Gastrocnemius medialis (tissue), 4 donors: ENCODE results near the gene RELA. TPM values are rescaled to one million over a fixed set of nuclear protein-coding genes. Genes with fewer than 3 reads are reported as not detected.

Experiments
- ATAC-seq, 2 donors: fragments of 150-250 bp; one replicate each; pipeline ENCODE4 v1.9.1; 2016
- DNase-seq, 2 donors: peaks; one replicate each; pipeline ENCODE4 v3.0.0-alpha.2; 2019
- H3K27ac ChIP-seq, 4 donors: fragments of 200-600 bp; sonication (generic); 1 replicate in 1 of 4; 2 replicates in 3 of 4; pipeline ENCODE4 v1.5.1; 2016 to 2018; ENCODE audit warnings: mild to moderate bottlenecking in 2 of 4, moderate library complexity in 1 of 4
- H3K27me3 ChIP-seq, 3 donors: fragments of 200-600 bp; sonication (generic) in 2 of 3; 1 replicate in 1 of 3; 2 replicates in 2 of 3; pipeline versions ENCODE4 v1.5.1 to v1.6.0; 2016 to 2019; ENCODE audit warnings: mild to moderate bottlenecking in 1 of 3, moderate library complexity in 1 of 3
- H3K36me3 ChIP-seq, 2 donors: fragments of 200-600 bp; sonication (generic) in 1 of 2; one replicate each; pipeline ENCODE4 v1.5.1; 2017 to 2018
- H3K4me1 ChIP-seq, 2 donors: fragments of 200-600 bp; sonication (generic) in 1 of 2; one replicate each; pipeline ENCODE4 v1.5.1; 2016 to 2017; ENCODE audit warnings: mild to moderate bottlenecking in 2 of 2
- H3K4me3 ChIP-seq, 4 donors: fragments of 200-600 bp; sonication (generic) in 3 of 4; 1 replicate in 1 of 4; 2 replicates in 3 of 4; pipeline ENCODE4 v1.5.1; 2016 to 2019; ENCODE audit warnings: mild to moderate bottlenecking in 2 of 4
- H3K9me3 ChIP-seq, 3 donors: fragments of 200-600 bp; sonication (generic) in 2 of 3; 1 replicate in 1 of 3; 2 replicates in 2 of 3; pipeline ENCODE4 v1.5.1; 2016 to 2019
- POLR2A ChIP-seq, 2 donors: fragments of 450-650 bp; IDR thresholded peaks; one replicate each; pipeline ENCODE4 v1.6.1; 2017; ENCODE audit warnings: antibody characterized with exemption in 2 of 2, mild to moderate bottlenecking in 2 of 2, moderate library complexity in 2 of 2
- in situ Hi-C, 4 donors: fragments of 200-750 bp; cut with MboI; loops; one replicate each; pipeline versions ENCODE4 v1.15.0 to v1.8.0; 2017; ENCODE audit warnings: low sequenced_read_pairs in 4 of 4
- intact Hi-C: fragments of 100-400 bp; cut with DNase I; formaldehyde crosslinking; loops from one replicate; pipeline ENCODE4 v1.15.1; 2023; ENCODE audit warnings: low total_unique reads
- total RNA-seq, 4 donors: library from RNA; depleted of rRNA; stranded (reverse); fragments of >200 nt; gene quantifications; one replicate each; pipeline versions ENCODE4 v1.1.0 to v1.2.3, GENCODE V29; 2016
- TF ChIP-seq, protein P1 (sequence below), 5 experiments: fragments of 450-650 bp in 3 of 5; fragments of 200-600 bp in 2 of 5; sonication (generic) in 2 of 5; IDR thresholded peaks in 4 of 5; conservative IDR thresholded peaks in 1 of 5; 1 replicate in 4 of 5; 2 replicates in 1 of 5; pipeline ENCODE4 v1.5.1; 2016 to 2019; ENCODE audit warnings: antibody characterized with exemption in 5 of 5, mild to moderate bottlenecking in 3 of 5, moderate library complexity in 3 of 5

Gene RELA
- total RNA-seq, 4 donors from 2014 or later = 39.7 to 68.3 (median 56.3) TPM

DNA sequence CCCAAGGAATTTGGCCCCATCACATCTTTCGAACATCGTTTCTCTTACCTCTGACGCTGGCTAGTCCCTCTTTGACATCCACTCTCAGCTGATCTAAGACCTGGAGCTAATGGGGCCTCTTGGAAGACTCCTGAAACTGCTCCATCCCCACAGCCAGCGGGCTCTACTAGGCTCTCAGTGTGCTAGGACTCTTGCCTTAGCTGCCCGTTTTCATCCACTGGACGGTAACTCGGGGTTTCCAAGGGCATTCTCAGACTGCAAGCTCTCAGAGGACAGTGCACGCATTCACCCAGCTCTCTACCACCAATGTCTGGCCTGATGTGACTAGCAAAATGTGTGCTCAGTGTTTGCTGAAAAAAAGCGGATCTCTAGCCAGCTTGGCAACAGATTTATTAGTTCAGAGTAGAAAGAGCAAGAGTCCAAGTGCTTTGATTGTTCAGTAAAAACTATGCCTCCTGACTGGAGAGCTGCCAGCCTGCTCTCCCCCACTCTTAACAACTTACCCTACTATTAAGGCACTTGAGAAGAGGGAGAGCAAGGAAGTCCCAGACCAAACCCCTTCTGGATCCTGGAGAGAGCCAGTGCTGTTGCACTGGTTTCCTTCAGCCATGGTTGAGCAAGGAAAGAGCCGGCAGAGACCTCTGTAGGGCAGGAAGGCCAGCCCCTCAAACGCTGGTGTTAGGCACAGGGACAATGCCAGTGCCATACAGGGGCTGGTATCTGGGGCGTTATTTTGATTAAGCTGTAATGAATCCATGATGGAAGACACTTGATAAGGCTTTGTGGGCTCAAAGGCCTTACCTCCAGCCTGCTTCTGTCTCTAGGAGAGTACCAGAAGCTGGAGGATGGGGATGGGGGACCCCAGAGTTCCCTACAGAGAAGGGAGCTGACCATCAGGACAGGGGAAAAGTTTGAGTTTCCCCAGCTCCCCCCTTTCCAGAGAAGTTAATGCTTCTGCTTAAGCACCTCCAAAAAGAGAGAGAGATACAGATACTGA lies 9.2 kb downstream of the RELA start:
- no peaks in the 10 kb centered on the region for H3K9me3 ChIP-seq
- ATAC-seq (no peak), DNase-seq (no peak)
- in situ Hi-C loops (no loop called here), intact Hi-C loops (loop anchor here (1.0 to 2.0 kb wide), 2 partner anchors 9 to 39 kb away; partner anchors contain the start of genes MAP3K11, PCNX3 and RELA)
- no peaks in the 10 kb centered on the region for H3K27me3 ChIP-seq
- no peak for TF ChIP-seq POLR2A (IDR thresholded peaks at IDR 0.05)
- TF ChIP-seq, protein P1, sequence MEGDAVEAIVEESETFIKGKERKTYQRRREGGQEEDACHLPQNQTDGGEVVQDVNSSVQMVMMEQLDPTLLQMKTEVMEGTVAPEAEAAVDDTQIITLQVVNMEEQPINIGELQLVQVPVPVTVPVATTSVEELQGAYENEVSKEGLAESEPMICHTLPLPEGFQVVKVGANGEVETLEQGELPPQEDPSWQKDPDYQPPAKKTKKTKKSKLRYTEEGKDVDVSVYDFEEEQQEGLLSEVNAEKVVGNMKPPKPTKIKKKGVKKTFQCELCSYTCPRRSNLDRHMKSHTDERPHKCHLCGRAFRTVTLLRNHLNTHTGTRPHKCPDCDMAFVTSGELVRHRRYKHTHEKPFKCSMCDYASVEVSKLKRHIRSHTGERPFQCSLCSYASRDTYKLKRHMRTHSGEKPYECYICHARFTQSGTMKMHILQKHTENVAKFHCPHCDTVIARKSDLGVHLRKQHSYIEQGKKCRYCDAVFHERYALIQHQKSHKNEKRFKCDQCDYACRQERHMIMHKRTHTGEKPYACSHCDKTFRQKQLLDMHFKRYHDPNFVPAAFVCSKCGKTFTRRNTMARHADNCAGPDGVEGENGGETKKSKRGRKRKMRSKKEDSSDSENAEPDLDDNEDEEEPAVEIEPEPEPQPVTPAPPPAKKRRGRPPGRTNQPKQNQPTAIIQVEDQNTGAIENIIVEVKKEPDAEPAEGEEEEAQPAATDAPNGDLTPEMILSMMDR (IDR thresholded peaks at IDR 0.05 in 4 of 5, conservative IDR thresholded peaks at IDR 0.05 in 1 of 5) = no peak
- H3K4me1 ChIP-seq = peaks cover 20 to 28% of the 10 kb centered on the region in 2 donors
- peak overlapping the region; percentile 61 to 77 (median 70) for H3K4me3 ChIP-seq
- peak overlapping the region; percentile 91 to 96 (median 94) for H3K27ac ChIP-seq
- H3K36me3 ChIP-seq = peaks cover 0 to 51% of the 10 kb centered on the region in 2 donors

DNA sequence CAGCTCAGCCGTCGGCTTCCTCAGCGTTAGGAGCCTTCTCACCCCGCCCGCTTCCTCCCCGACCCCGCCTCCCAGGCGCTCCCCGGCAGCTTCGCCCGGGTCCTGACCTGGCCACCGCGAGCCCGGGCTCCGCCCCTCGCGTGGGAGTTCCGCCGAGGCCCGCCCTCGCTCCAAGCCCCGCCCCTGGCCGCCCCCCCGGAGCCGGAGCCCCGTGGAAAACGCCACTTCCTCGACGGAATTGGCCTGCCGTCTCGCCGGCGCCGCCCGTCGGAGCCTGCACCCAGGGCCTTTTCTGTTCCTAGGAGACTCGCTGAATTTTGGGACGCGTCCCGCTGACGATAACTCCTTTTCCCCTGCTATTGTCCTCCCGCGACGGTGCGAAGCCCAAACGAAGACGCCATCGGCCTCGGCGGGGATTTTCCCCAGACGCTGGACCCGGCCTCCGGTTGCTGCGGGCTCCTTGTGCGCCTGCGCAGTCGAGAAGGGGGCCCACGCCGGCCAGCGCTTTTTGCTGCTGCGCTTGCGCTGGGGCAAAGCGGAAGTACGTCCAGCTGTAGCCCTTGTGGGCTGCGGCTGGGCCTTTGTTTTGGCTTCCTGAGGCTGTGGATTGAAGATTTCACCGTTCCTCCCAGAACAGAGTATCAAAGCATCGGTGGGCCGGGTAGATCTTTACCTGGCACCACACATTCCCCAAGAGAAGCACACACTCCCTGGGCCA lies 10.0 kb downstream of the RELA start:
- in situ Hi-C loops = no loop called here
- H3K27me3 ChIP-seq = no peaks in the 10 kb centered on the region
- no peaks in the 10 kb centered on the region for H3K9me3 ChIP-seq
- TF ChIP-seq, protein P1 (IDR thresholded peaks at IDR 0.05 in 4 of 5, conservative IDR thresholded peaks at IDR 0.05 in 1 of 5) = no peak
- TF ChIP-seq POLR2A (IDR thresholded peaks at IDR 0.05) = peak; percentile 44 to 46
- peak; percentile 88 to 90 for ATAC-seq
- H3K27ac ChIP-seq = peak overlapping the region; percentile 91 to 96 (median 94)
- peak overlapping the region; percentile 61 to 77 (median 70) for H3K4me3 ChIP-seq
- peaks cover 0 to 42% of the 10 kb centered on the region in 2 donors for H3K36me3 ChIP-seq
- DNase-seq = peak; percentile 78 to 87
- intact Hi-C loops = loop anchor here (1.0 to 2.0 kb wide), 2 partner anchors 10 to 38 kb away; partner anchors contain the start of genes MAP3K11, PCNX3 and RELA
- peaks cover 20 to 28% of the 10 kb centered on the region in 2 donors for H3K4me1 ChIP-seq

DNA sequence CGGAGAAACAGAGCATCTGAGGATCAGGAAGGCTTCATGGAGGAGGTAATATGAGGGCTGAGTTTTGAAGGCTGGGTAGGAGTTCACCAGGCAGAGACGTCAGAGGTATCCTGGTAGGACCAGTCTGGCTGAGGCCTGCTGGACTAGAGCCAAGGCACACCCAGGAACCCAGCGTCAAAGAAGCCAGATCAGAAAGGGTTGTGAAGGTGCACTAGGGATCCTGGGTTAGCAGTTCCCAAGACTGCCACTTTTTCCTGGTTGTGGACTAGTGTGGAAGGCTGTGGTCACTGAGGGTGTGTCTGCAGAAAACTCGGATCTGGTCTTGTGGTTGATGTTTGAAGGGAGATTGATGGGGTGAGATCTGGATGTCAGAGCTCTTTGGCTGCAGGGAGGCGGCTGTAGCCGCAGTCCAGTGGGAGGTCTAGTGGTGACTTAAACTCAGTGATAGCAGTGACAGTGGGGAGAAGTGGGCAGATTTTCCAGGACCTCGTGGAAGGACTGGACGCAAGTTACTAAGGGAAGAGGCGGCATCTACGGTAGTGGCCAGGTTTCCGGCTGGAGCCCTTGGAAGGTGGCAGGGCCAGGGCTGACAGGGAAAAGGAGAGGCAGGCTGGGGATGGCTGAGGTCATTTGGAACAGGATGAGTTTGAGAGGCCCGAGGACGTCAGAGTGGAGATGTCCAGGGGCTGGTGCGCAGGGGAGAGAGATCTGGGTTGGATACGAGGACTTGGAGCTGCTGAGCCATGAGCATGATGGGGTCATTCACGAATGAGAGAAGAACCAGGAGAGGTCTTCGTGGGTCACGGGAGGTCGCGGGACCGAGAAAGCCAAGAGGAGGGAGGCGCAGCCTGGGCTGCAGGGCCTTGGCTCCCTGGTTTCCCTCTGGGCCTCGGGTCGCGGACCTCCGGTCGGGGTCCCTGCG lies 10.9 kb downstream of the RELA start:
- Histone ChIP-seq H3K27ac (peak overlapping the region; percentile 91 to 96 (median 94)), H3K27me3 (peaks cover 0 to 5% (median 0%) of the 10 kb centered on the region in 3 donors), H3K36me3 (peaks cover 0 to 34% of the 10 kb centered on the region in 2 donors), H3K4me3 (peak overlapping the region; percentile 61 to 77 (median 70)), H3K4me1 (peaks cover 20 to 28% of the 10 kb centered on the region in 2 donors), H3K9me3 (no peaks in the 10 kb centered on the region)
- in situ Hi-C loops (no loop called here), intact Hi-C loops (loop anchor here (2.0 kb wide), 1 partner anchor 37 kb away; the partner anchor contains the start of genes MAP3K11 and PCNX3)
- ATAC-seq (peak; percentile 6 to 14), DNase-seq (no peak)
- TF ChIP-seq, protein P1 (IDR thresholded peaks at IDR 0.05 in 4 of 5, conservative IDR thresholded peaks at IDR 0.05 in 1 of 5) = no peak
- no peak for TF ChIP-seq POLR2A (IDR thresholded peaks at IDR 0.05)

DNA sequence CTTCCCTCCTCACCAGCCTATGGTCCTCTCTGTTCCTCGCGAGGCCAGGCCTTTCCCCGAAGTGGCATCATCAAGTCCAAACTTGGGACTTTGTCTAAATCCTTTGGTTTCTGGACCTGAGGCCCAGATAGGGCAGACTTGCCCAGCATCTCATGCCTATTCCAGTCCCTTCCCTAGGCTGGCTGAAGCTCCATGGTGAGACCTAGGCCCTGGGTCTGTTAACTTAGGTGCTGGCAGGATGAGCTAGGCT lies 11.5 kb downstream of the RELA start:
- TF ChIP-seq, protein P1 (IDR thresholded peaks at IDR 0.05 in 4 of 5, conservative IDR thresholded peaks at IDR 0.05 in 1 of 5) = no peak
- no peak for TF ChIP-seq POLR2A (IDR thresholded peaks at IDR 0.05)
- H3K4me3 ChIP-seq = no peak overlapping the region
- ATAC-seq (no peak), DNase-seq (no peak)
- H3K27ac ChIP-seq = peak overlapping the region; percentile 91 to 96 (median 94)
- in situ Hi-C loops (no loop called here), intact Hi-C loops (no loop called here)
- peaks cover 20 to 28% of the 10 kb centered on the region in 2 donors for H3K4me1 ChIP-seq
- no peaks in the 10 kb centered on the region for H3K9me3 ChIP-seq
- H3K36me3 ChIP-seq = peaks cover 0 to 28% of the 10 kb centered on the region in 2 donors
- peaks cover 0 to 5% (median 0%) of the 10 kb centered on the region in 3 donors for H3K27me3 ChIP-seq
